ENCODE data around the gene PALD1.
"Not testable (repeated sequence)": the region's sequence is repeated elsewhere in the genome, so short reads cannot be mapped to it uniquely, and the experiment has no call there.

Gene PALD1

GRCh38 chr10:70575874-70576802, 97.6 kb downstream of the PALD1 start:
- no peak for DNase-seq

GRCh38 chr10:70576803-70577517, 98.4 kb downstream of the PALD1 start:
- DNase-seq = no peak

DNA sequence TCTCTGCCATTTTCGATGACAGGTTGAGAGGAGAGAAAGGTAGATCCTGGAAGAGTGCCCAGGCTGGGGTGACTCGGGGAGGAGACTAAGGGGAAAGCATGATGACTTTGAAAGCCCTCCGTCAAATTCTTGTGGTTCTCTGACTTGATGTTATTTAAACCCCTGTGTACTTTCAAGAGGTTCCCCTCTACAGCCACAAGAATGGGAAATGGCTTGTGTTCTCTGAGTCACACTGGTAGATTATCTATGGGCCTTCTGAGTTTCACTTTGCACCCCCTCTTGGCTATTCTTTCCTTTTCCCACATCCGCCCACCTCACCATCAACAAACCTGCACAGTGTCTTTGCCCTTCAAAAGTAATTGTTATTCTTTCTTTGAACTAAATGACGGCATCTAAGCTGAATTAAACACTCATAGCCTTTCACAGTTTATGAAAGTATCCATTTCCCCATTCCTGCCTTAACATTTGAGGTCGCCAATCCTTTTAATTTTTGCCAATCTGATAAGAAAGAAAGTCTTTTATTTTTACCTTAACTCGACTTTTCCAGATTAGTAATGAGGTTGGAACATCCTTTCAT, 99.9 kb downstream of the PALD1 start:
- DNase-seq = peak; percentile 73

GRCh38 chr10:70579234-70580002, 100.9 kb downstream of the PALD1 start:
- DNase-seq = no peak

DNA sequence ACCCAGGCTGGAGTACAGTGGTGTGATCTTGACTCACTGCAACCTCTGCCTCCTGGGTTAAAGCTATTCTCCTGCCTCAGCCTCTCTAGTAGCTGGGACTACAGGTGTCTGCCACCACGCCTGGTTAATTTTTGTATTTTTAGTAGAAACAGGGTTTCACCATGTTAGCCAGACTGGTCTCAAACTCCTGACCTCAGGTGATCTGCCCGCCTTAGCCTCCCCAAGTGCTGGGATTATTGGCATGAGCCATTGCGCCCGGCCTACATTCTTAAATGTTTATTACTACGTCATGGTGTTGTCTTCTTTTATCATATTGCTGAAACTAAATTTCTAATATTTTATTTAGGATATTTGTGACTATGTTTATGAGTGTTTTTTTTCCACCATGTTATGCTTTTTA, 102.6 kb downstream of the PALD1 start:
- DNase-seq = not testable (repeated sequence)

GRCh38 chr10:70582793-70583668, 104.5 kb downstream of the PALD1 start:
- DNase-seq = no peak

- no peak for DNase-seq
Observed at GRCh38 chr10:70583669-70584037, 105.1 kb downstream of the PALD1 start.

DNA sequence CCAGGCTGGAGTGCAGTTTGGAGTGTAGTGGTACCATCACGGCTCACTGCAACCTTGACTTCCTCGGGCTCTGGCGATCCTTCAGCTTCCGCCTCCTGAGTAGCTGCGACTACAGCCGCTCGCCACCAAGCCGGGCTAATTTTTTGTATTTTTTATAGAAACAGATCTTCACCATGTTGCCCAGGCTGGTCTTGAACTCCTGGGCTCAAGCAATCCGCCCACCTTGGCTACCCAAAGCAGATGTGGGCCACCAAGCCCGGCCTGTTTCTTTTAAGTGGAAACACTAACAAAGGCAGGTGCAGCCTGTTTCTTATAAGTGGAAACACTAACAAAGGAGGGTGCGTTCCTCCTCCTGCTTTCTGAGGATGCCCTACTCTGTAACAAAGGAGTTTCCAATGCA, 105.8 kb downstream of the PALD1 start:
- no peak for DNase-seq

DNA sequence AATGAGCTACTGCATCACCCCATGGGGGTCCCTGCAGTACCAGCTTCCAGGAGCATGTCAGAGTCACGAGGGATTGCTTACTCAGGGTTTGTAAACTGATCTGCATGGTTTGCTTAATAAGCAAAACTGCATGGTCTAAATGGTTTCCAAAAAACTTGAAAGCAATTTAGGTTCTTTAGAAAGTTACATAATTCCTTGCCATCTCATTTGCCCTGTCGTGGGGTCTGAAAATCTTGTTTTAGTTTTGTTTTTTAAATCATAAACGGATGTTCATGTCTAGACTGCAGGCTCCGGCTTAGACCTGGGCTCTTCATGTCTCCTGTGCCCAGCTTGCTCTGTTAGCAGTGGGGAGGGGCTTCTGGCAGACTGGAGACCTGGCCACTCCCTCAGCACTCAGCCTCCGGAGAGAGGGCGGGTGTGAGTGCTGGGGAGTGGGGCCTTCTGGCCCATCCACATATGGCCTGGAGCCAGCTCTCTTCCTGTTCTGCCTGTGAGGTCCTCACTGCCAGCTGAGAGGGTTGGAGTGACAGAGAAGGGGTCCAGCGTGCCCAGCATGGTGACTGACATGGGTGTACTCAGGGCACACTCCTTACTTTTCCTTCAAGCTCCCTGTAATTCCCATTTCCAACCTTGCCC, 106.5 kb downstream of the PALD1 start:
- DNase-seq = no peak

DNA sequence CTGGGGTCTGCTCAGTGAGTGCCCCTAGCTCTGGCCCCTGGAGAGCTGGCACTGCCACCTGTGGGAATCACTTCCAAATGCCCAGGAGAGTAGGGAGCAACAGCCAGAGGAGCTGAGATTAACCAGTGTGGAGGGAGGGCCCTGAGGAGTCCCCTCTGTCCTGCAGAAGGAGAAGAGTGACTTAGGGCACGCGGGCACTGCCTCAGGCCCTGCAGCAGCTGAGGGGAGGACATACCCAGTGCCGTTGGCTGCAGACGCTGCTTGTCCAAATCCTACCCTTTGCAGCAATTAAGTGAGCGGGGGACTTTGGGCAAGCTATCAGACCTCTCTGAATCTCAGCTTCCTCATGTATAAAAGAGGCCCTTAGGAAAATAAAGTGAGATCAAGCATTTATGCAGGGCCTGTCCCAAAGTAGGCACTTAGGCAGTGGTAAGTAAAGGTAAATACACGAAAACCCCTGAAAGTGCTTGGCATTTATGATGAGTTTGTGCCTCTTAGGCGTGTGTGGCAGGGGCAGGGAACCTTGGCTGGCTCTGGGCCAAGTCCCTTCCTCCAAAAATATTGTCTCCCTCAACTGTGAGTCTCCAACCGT, 107.1 kb downstream of the PALD1 start:
- DNase-seq = no peak

DNA sequence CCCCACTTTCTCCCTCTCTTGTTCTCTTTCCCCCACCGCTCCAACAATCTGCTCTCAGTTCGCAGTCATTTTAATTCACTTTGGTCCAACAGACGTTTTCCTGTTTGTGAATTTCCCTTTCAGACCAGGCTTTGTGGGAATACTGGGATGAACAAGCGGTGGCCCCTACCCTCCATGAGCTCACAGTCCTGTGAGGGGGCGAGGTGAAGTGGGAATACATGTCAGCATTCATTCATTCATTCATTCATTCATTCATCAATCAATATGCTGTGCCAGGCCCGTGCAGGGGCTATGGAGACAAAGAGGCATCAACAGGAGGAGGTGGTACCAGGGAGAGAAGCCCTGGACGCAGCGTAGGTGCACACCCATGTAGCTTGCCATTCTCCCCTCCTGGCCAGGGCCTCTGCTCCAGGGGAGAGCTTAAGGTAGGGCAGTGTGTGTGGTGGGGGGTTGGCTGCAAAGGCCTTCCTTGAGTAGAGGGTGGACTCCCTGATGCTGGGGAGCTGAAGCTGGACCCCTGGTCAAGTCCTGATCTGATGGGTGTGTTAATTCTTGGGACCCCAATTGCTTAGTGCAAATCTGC, 107.9 kb downstream of the PALD1 start:
- DNase-seq = no peak

DNA sequence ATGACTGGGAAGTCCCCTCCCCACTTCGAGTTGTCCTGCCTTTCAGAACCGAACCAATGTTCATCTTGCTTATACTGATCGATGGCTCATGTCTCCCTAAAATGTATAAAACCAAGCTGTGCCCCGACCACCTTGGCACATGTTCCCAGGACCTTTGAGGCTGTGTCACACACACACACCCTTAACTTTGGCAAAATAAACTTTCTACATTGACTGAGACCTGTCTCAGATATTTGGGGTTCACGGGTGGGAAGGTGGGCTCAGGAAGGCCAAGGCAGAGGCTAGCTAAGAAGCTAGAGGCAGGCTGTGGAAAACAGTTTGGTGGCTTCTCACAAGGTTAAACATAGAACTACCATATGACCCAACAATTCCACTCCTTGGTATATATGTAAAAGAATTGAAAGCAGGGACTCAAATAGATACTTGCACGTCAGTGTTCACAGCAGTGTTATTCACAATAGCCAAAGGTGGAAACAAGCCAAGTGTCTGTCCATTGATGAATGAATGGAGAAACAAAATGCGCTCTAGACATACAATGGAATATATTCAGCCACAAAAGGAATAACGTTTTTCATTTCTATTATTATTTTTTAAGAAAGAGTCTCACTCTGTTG, 108.6 kb downstream of the PALD1 start:
- DNase-seq = no peak

DNA sequence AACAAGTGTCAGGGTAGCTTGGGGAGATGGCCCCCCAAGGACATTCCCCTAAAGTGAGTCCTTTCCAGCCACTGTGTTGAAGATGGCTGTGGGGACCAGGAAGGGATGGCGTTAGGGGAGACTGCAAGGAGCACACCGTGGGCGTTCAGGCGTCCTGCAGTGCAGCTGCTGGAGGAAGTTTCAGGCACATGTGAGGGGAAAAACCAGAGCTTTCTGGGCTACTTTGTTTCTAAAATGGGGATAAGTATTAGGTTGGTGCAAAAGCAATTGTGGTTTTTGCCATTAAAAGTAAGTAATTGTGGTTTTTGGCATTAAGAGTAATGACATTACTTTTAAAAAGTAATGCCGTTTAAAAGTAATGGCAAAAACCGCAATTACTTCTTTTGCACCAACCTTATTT, 109.7 kb downstream of the PALD1 start:
- DNase-seq = no peak

DNA sequence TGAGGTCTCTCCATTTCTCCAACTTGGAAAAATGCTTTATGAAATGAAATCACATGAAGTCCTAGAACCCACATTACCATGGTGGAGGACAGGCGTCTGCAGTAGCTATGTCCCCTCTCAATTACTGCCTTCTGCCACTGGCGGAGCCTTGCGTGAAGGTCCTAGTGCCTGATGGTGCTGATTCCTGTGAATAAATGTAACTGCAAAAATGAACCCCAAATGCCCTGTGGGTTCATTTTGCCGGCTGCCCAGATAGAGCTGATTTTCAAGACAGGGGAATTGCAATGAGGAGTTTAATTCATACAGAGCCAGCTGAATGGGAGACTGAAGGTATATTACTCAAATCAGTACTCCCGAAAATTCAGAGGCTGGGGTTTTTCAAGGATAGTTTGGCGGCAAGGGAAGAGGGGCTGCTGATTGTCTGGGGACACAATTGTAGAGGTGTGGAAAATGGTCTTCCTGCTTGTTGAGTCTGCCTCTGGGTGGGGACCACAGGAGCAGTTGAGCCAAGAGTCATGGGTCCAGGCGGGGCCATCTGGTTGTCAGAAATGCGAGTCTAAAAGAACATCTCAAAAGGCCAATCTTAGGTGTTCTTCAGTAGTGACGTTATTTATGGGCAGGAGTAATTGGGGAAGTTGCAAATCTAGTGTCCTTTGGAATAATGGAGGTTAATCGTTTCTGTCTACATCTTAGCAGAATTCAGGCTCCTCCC, 110.4 kb downstream of the PALD1 start:
- DNase-seq = no peak

GRCh38 chr10:70589762-70590654, 111.4 kb downstream of the PALD1 start:
- no peak for DNase-seq

DNA sequence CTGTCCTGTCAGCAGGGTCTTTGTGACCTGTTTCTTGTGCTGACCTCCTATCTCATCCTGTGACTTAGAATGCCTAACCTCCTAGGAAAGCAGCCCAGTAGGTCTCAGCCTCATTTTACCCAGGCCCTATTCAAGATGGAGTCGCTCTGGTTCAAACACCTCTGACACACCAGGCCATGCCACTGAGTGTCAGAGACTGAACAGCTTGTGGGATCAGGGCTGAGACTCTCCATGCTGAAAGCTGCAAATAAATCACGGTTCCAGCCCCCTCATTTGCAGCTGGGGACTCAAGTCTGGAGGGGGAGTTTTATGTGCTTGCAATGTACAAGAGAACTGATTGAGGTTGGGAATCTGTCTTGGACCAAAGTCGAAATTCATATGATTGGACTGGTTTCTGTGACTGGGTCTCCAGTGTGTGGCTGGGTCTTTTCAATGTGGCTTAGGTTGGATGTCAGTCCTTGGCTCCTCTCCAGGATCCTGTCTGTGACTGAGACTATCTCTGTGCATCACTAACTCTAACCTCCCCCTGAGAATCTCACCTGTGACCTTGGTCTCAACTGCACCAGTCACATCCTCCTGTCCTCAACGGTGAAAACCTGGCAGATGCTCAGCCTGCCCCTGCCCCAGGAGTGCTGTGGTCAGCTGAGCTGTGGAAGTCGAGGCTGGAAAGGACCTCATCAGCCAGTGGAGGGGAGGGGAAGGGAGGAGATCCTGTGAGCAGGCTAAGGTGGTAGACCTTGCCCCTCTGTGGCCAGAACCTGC, 112.3 kb downstream of the PALD1 start:
- no peak for DNase-seq

GRCh38 chr10:70592186-70592735, 113.7 kb downstream of the PALD1 start:
- no peak for DNase-seq

Data from central memory CD4-positive, alpha-beta T cell (primary cell).